Measurements from ENCODE around the gene ATP2A3.

DNA sequence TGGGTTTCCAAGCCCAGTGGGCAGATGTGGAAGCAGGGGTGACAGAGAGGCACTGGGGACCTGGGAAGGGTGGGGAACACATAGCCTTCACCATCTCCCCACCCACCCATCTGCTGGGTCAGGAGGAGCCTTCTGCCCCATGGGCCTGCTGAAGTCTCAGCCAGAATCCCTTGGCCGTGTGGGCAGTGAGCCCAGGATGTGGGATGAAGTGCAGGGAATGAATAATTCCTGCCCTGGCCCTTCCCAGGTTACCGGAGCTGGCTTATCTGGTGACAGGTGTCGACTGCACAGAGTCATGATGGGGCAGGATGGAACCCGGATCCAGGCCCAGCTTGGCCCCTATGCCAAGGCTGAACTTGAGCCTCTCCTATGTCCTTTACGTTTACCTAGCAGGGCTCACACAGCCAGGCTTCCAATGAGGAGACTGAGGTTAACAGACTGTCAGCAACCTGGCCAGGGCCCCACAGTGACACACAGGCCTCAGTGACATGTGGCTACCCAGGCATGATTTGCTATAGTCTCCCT, 17.5 kb downstream of the ATP2A3 start:
- TF ChIP-seq, protein P1, sequence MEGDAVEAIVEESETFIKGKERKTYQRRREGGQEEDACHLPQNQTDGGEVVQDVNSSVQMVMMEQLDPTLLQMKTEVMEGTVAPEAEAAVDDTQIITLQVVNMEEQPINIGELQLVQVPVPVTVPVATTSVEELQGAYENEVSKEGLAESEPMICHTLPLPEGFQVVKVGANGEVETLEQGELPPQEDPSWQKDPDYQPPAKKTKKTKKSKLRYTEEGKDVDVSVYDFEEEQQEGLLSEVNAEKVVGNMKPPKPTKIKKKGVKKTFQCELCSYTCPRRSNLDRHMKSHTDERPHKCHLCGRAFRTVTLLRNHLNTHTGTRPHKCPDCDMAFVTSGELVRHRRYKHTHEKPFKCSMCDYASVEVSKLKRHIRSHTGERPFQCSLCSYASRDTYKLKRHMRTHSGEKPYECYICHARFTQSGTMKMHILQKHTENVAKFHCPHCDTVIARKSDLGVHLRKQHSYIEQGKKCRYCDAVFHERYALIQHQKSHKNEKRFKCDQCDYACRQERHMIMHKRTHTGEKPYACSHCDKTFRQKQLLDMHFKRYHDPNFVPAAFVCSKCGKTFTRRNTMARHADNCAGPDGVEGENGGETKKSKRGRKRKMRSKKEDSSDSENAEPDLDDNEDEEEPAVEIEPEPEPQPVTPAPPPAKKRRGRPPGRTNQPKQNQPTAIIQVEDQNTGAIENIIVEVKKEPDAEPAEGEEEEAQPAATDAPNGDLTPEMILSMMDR (IDR thresholded peaks at IDR 0.05) = no peak
- TF ChIP-seq POLR2A (IDR thresholded peaks at IDR 0.05) = no peak
